Endodermal cell (in vitro differentiated cells): ENCODE results near the gene MMP11. TPM values are rescaled to one million over a fixed set of nuclear protein-coding genes. Genes with fewer than 3 reads are reported as not detected.
A peak's percentile ranks its signal among the peaks of the same experiment; 100 is the strongest.

Experiments
- DNase-seq: peaks from one replicate; pipeline ENCODE4 v3.0.0-alpha.2; 2017
- H3K27ac ChIP-seq: 2 replicates; pipeline ENCODE4 v1.5.1; 2013; ENCODE audit warnings: mild to moderate bottlenecking, low read depth, low read length, moderate library complexity
- H3K27me3 ChIP-seq: 2 replicates; pipeline ENCODE4 v1.6.1; 2013; ENCODE audit warnings: mild to moderate bottlenecking, low read length, moderate library complexity; ENCODE audit not compliant: insufficient read depth, control insufficient read depth, poor library complexity, severe bottlenecking
- H3K36me3 ChIP-seq: 2 replicates; pipeline ENCODE4 v1.7.0; 2013; ENCODE audit warnings: mild to moderate bottlenecking, low read length, moderate library complexity; ENCODE audit not compliant: control insufficient read depth, insufficient read depth
- H3K4me1 ChIP-seq: one replicate; pipeline ENCODE4 v1.7.0; 2013; ENCODE audit warnings: low read length; ENCODE audit not compliant: control insufficient read depth, insufficient read depth
- H3K4me3 ChIP-seq: 2 replicates; pipeline ENCODE4 v1.5.1; 2013; ENCODE audit warnings: mild to moderate bottlenecking, low read length, moderate library complexity
- H3K9ac ChIP-seq: 2 replicates; pipeline ENCODE4 v1.6.1; 2013; ENCODE audit warnings: mild to moderate bottlenecking, low read length, moderate library complexity; ENCODE audit not compliant: poor library complexity, severe bottlenecking; ENCODE audit errors: extremely low read depth
- H3K9me3 ChIP-seq: 2 replicates; pipeline ENCODE4 v1.6.1; 2013; ENCODE audit warnings: mild to moderate bottlenecking, low read length, moderate library complexity; ENCODE audit not compliant: control insufficient read depth
- H3K27ac Mint-ChIP-seq: 2 replicates; pipeline ENCODE4 v1.8.0; 2020; ENCODE audit warnings: mixed read lengths
- H3K27me3 Mint-ChIP-seq: 2 replicates; pipeline ENCODE4 v1.8.0; 2021; ENCODE audit warnings: mild to moderate bottlenecking, mixed read lengths; ENCODE audit not compliant: insufficient read depth
- H3K36me3 Mint-ChIP-seq: 2 replicates; pipeline ENCODE4 v1.8.0; 2020; ENCODE audit warnings: low read depth, mixed read lengths
- H3K4me1 Mint-ChIP-seq: 2 replicates; pipeline ENCODE4 v1.8.0; 2020; ENCODE audit warnings: mixed read lengths
- H3K4me3 Mint-ChIP-seq: 2 replicates; pipeline ENCODE4 v1.8.0; 2020; ENCODE audit warnings: mild to moderate bottlenecking, moderate library complexity, mixed read lengths
- H3K9me3 Mint-ChIP-seq: 2 replicates; pipeline ENCODE4 v1.8.0; 2020; ENCODE audit warnings: mild to moderate bottlenecking, mixed read lengths
- CTCF ChIP-seq: fragments of 200-600 bp; sonication (generic); conservative IDR thresholded peaks from 2 replicates; pipeline ENCODE4 v1.5.0; 2021; ENCODE audit warnings: antibody characterized with exemption, mild to moderate bottlenecking
- WGBS, 2 experiments: methylation state at CpG; one replicate each; pipeline versions ENCODE4 v1.1.5 to v1.1.7; 2013; ENCODE audit warnings: missing lambda C conversion rate in 2 of 2, mixed read lengths in 1 of 2; ENCODE audit not compliant: insufficient coverage in 1 of 2, insufficient read length in 1 of 2; 5-methylcytosine and 5-hydroxymethylcytosine counted together
- total RNA-seq, 2 donors: library from RNA; stranded (reverse); fragmentation: NEBNext Ultra II Directional in 1 of 2; extraction: Animal tissue kit (Norgen Biotek cat#: 25700) in 1 of 2; gene quantifications; 2 replicates in 1 of 2; 3 replicates in 1 of 2; pipeline ENCODE4 v1.2.1, GENCODE V29; 2021

The MMP11 gene
- total RNA-seq, 2 donors from 2014 or later = 9.7 to 14.3 TPM

GRCh38 chr22:23825246-23825905, 52.7 kb downstream of the MMP11 start:
- no peak for TF ChIP-seq CTCF
- Histone ChIP-seq H3K9me3 (no peaks in the 10 kb centered on the region), H3K4me3 (no peak overlapping the region), H3K36me3 (peaks cover 78% of the 10 kb centered on the region), H3K27ac (peak overlapping the region; percentile 49), H3K27me3 (no peaks in the 10 kb centered on the region), H3K9ac (no peak overlapping the region), H3K4me1 (no peaks in the 10 kb centered on the region)
- H3K27ac Mint-ChIP-seq = no peak overlapping the region
- H3K4me3 Mint-ChIP-seq = no peak overlapping the region
- WGBS, 2 experiments = 94 to 99% methylated on average over 10 to 12 of the region's 12 CpGs
- no peaks in the 10 kb centered on the region for H3K9me3 Mint-ChIP-seq
- DNase-seq = no peak
- H3K27me3 Mint-ChIP-seq = no peaks in the 10 kb centered on the region
- H3K36me3 Mint-ChIP-seq = peaks cover 82% of the 10 kb centered on the region
- H3K4me1 Mint-ChIP-seq = no peaks in the 10 kb centered on the region

- H3K27ac ChIP-seq = peak overlapping the region; percentile 3
Observed at GRCh38 chr22:23826510-23827350, 54.1 kb downstream of the MMP11 start.

More at GRCh38 chr22:23826510-23827350, 54.1 kb downstream of the MMP11 start:
- no peaks in the 10 kb centered on the region for H3K9me3 ChIP-seq
- no peak for DNase-seq
- Mint-ChIP-seq H3K36me3 (peaks cover 82% of the 10 kb centered on the region), H3K9me3 (no peaks in the 10 kb centered on the region), H3K27ac (no peak overlapping the region), H3K4me1 (no peaks in the 10 kb centered on the region), H3K4me3 (no peak overlapping the region), H3K27me3 (no peaks in the 10 kb centered on the region)
- H3K4me3 ChIP-seq = no peak overlapping the region
- H3K4me1 ChIP-seq = no peaks in the 10 kb centered on the region
- TF ChIP-seq CTCF = no peak
- H3K36me3 ChIP-seq = peaks cover 79% of the 10 kb centered on the region
- H3K27me3 ChIP-seq = no peaks in the 10 kb centered on the region
- no peak overlapping the region for H3K9ac ChIP-seq
- WGBS, 2 experiments = 91 to 95% methylated on average over 11 to 15 of the region's 15 CpGs
